ENCODE data around the gene BAZ1B. TPM values are rescaled to one million over a fixed set of nuclear protein-coding genes. Genes with fewer than 3 reads are reported as not detected.

BAZ1B gene
- total and polyA plus RNA-seq, 9 of the 15 experiments (the other 6 are each of a cell fraction or from before 2014, with no cell fraction given): 15.0 to 134 (median 79.5) TPM

- TF ChIP-seq CEBPZ (IDR thresholded peaks at IDR 0.05; ENCODE audit: borderline replicate concordance, low read depth, low read length): no peak
- no peak for TF ChIP-seq PHTF2 (CRISPR knock-in tag; IDR thresholded peaks at IDR 0.05)
- peak; percentile 76; the same call in 1 of the 2 replicates for TF ChIP-seq ZBTB9 (CRISPR knock-in tag; IDR thresholded peaks at IDR 0.05)
- TF ChIP-seq RFX5 (IDR thresholded peaks at IDR 0.05; ENCODE audit: low read depth, low read length): peak; percentile 56; the same call in 1 of the 2 replicates
- TF ChIP-seq CHCHD3 (CRISPR knock-in tag; IDR thresholded peaks at IDR 0.05): no peak
- no peak for TF ChIP-seq CREB5 (CRISPR knock-in tag; IDR thresholded peaks at IDR 0.05)
- TF ChIP-seq EGR1 (conservative IDR thresholded peaks at IDR 0.05): peak; percentile 83
- no peak for TF ChIP-seq ZNF696 (CRISPR knock-in tag; conservative IDR thresholded peaks at IDR 0.05)
- no peak for TF ChIP-seq ZBTB33 (CRISPR knock-in tag; IDR thresholded peaks at IDR 0.05)
- TF ChIP-seq BHLHE40 (IDR thresholded peaks at IDR 0.05; ENCODE audit: low read length): peak; percentile 85
- no peak for TF ChIP-seq PYGO2 (tag; IDR thresholded peaks at IDR 0.05)
- no peak for TF ChIP-seq CAMTA2 (CRISPR knock-in tag; conservative IDR thresholded peaks at IDR 0.05)
- TF ChIP-seq NR3C1 (CRISPR knock-in tag; IDR thresholded peaks at IDR 0.05): no peak
- TF ChIP-seq, protein P1, sequence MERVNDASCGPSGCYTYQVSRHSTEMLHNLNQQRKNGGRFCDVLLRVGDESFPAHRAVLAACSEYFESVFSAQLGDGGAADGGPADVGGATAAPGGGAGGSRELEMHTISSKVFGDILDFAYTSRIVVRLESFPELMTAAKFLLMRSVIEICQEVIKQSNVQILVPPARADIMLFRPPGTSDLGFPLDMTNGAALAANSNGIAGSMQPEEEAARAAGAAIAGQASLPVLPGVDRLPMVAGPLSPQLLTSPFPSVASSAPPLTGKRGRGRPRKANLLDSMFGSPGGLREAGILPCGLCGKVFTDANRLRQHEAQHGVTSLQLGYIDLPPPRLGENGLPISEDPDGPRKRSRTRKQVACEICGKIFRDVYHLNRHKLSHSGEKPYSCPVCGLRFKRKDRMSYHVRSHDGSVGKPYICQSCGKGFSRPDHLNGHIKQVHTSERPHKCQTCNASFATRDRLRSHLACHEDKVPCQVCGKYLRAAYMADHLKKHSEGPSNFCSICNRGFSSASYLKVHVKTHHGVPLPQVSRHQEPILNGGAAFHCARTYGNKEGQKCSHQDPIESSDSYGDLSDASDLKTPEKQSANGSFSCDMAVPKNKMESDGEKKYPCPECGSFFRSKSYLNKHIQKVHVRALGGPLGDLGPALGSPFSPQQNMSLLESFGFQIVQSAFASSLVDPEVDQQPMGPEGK (CRISPR knock-in tag; IDR thresholded peaks at IDR 0.05; ENCODE audit: borderline replicate concordance): no peak
- no peak for TF ChIP-seq JUN (IDR thresholded peaks at IDR 0.05; ENCODE audit: borderline replicate concordance, low read depth, low read length)
- peak; percentile 78; the same call in 1 of the 2 replicates for TF ChIP-seq JUN (CRISPR knock-in tag; IDR thresholded peaks at IDR 0.05; ENCODE audit: borderline replicate concordance)
- TF ChIP-seq TGIF2 (CRISPR knock-in tag; IDR thresholded peaks at IDR 0.05): peak; percentile 83; the same call in 1 of the 2 replicates
Measured at GRCh38 chr7:73522105-73522872, at the start of gene BAZ1B (continued).
